Activated naive CD8-positive, alpha-beta T cell treated with anti-CD3 and anti-CD28 coated beads, Interleukin-2, amount 10 ng/mL, durations not matched to agents 7 days and 5 days (primary cell): ENCODE data around the gene MC1R. TPM values are rescaled to one million over a fixed set of nuclear protein-coding genes. Genes with fewer than 3 reads are reported as not detected.
"Not testable (repeated sequence)": the region's sequence is repeated elsewhere in the genome, so short reads cannot be mapped to it uniquely, and the experiment has no call there.

ENCODE experiments used
- ATAC-seq: fragments of 150-1000 bp; cut with Tn5 transposase; one replicate; pipeline ENCODE4 v1.10.0; 2021; ENCODE audit warnings: low read depth, moderate library complexity
- POLR2A ChIA-PET: fragments of 350-600 bp; sonication (Branson Sonifier 250); formaldehyde crosslinking; loops from one replicate; lab custom pipeline; 2021; ENCODE audit warnings: antibody characterized with exemption; lab: Charles Lee
- DNase-seq: peaks from one replicate; pipeline ENCODE4 v3.0.0; 2021
- H3K27ac Mint-ChIP-seq: one replicate; pipeline ENCODE4 v1.8.0; 2022; ENCODE audit warnings: mild to moderate bottlenecking, mixed read lengths
- H3K27me3 Mint-ChIP-seq: one replicate; pipeline ENCODE4 v1.8.0; 2022; ENCODE audit warnings: mild to moderate bottlenecking, moderate library complexity, mixed read lengths
- H3K36me3 Mint-ChIP-seq: one replicate; pipeline ENCODE4 v1.8.0; 2021; ENCODE audit warnings: mild to moderate bottlenecking, mixed read lengths
- H3K4me1 Mint-ChIP-seq: one replicate; pipeline ENCODE4 v1.8.0; 2021; ENCODE audit warnings: mixed read lengths
- H3K4me3 Mint-ChIP-seq: one replicate; pipeline ENCODE4 v1.8.0; 2022; ENCODE audit warnings: mild to moderate bottlenecking, moderate library complexity, mixed read lengths
- H3K9me3 Mint-ChIP-seq: one replicate; pipeline ENCODE4 v1.8.0; 2021; ENCODE audit warnings: mixed read lengths
- total RNA-seq, 2 experiments: library from RNA; stranded (reverse); gene quantifications; one replicate each; pipeline ENCODE4 v1.2.3, GENCODE V29; 2021

MC1R gene
- total RNA-seq, 2 experiments from 2014 or later: 5.8 to 7.4 TPM

DNA sequence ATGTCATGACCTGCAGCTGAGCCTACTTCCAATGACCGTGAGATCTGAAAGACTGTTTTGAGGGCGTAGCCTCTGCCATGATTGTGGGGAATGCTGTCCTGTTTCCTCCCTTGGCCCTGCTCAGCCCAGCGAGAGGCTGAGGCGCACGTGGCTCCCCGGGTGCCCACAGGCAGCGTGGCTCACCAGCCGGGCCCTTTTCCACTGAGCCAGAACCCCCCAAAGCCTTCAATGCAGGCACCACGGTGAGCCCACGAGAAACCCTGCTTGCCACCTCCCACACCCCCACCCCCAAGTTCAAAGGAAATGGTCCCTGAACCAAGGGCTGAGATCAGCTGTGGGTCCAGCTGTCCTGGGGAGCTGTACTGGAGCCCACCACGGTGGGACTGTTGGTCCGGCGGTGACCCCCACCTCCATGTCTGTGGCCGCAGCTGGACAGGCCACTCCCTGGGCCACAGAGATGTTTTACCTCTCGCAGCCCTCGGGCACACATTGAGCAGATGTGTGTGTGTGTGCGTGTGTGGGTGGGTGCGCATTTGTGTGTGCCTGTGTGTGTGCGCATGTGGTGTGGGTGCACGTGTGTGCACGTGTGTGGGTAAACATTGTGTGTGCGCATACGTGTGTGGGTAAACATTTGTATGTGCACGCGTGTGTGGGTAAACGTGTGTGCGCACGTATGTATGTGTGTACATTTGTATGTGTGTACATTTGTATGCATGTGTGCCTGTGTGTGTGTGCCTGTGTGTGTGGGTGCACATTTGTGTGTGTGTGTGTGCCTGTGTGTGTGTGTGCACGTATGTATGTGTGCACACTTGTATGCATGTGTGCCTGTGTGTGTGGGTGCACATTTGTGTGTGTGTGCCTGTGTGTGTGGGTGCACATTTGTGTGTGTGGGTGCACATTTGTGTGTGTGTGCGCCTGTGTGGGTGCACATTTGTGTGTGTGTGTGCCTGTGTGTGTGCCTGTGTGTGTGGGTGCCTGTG is 5.0 kb upstream of the MC1R start:
- Mint-ChIP-seq H3K4me1 (peaks cover 14% of the 10 kb centered on the region), H3K27ac (no peak overlapping the region), H3K4me3 (no peak overlapping the region), H3K36me3 (peaks cover 12% of the 10 kb centered on the region), H3K27me3 (peaks cover 8% of the 10 kb centered on the region), H3K9me3 (no peaks in the 10 kb centered on the region)
- DNase-seq: no peak
- no peak for ATAC-seq
- POLR2A ChIA-PET: no interaction called here

DNA sequence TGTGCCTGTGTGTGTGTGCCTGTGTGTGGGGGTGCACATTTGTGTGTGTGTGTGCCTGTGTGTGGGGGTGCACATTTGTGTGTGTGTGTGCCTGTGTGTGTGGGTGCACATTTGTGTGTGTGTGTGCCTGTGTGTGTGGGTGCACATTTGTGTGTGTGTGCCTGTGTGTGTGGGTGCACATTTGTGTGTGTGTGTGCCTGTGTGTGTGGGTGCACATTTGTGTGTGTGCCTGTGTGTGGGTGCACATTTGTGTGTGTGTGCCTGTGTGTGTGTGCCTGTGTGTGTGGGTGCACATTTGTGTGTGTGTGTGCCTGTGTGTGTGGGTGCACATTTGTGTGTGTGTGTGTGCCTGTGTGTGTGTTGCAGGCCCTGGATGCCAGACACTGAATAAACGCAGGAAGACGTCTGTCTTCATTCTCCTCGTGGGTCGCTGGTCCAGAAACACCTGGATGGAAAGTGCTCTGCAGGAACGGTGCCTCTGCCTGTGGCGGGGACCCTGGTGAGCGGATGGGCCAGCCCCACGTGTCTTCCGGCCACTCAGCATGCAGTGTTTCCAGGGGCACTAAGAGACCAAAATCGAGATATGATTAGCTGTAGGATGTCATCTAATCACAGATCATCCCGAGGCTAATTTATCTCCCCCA is 3.9 kb upstream of the MC1R start:
- H3K36me3 Mint-ChIP-seq, ATAC-seq, POLR2A ChIA-PET, H3K9me3 Mint-ChIP-seq, H3K27ac Mint-ChIP-seq, H3K4me3 Mint-ChIP-seq, DNase-seq: not testable (repeated sequence)
- H3K27me3 Mint-ChIP-seq: peaks cover 14% of the 10 kb centered on the region
- H3K4me1 Mint-ChIP-seq: peaks cover 16% of the 10 kb centered on the region

DNA sequence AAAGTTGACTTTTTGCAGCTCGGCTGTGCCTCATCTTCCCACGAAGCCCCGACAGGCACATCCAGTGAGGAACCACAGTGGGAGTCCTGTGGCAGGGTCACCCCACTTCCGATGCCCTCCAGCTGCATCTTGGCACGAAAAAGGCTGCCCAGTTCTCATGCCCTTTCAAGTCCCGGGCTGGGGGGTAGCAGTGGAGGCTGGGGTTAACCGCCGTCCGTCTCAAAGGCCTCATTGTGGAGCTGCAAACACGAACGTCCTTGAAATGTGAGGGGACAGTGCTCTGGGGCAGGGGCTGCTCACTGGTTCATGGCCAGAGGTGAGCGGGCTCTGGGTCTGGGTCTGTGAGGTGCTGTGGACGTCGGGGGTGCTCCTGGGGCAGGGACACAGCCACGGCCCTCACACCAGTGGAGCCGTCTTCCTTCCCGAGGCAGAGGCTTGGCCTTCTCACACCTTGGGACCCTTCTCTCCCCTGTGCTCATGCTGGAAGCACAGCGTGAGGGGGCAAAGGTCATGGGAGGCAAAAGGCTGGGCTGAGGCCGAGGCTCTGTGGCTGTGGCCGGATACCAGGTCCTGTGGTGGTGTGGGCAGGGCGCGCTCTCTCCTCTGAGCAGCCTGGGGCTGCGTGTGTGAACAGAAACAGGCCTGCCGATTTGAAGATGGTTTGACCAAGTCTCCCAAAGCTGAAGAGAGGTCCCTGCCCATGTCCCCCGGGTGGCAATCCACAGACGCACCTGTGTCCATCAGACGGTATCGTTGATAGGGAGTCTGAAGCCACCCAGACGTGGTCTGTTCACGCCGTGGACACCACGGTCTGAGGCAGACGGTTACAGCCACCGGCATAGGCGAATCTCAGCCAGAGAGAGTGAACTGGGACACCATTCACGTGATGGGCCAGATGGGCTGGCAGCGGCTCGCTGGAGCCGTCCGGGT is 3.1 kb upstream of the MC1R start:
- no peak for ATAC-seq
- peaks cover 22% of the 10 kb centered on the region for H3K27me3 Mint-ChIP-seq
- DNase-seq: no peak
- H3K27ac Mint-ChIP-seq: no peak overlapping the region
- peaks cover 18% of the 10 kb centered on the region for H3K4me1 Mint-ChIP-seq
- no peaks in the 10 kb centered on the region for H3K9me3 Mint-ChIP-seq
- H3K4me3 Mint-ChIP-seq: no peak overlapping the region
- peaks cover 8% of the 10 kb centered on the region for H3K36me3 Mint-ChIP-seq
- POLR2A ChIA-PET: interaction anchor here (0.6 kb wide), 1 partner anchor 42 kb away, joined by 4 read pairs; the partner anchor contains the start of gene TCF25

DNA sequence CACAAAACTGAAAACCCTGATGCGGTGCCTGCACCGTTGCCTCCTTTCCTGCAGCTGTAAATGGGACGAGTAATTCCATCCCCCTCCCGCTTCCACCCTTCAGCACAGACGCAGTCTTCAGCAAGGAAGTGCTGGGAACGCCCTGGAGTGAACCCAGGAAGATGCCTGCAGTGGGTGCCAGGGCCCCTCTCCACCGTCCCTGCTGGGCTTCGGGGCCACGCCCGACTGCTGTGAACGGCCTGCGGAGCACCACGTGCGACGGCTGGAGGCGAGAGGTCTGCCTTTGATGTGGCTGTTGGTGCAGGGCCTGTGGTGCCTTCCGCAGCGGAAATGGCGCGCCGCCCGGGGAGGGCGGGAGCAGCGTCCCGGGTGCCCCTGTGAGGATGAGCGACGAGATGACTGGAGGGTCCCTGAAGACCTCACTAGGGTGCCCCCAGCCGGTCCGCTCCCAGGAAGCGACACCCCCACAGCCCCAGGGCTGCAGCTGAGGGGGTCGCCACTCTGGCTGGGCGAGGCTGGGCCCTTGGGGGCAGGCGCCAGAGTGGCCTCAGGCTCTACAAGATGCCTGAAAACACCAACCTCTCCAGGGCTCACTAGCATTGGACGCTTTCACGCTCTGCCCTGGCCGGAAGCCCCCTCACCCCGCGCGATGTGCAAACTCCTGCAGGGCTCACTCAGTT is 749 bp upstream of the MC1R start:
- peaks cover 34% of the 10 kb centered on the region for H3K27me3 Mint-ChIP-seq
- DNase-seq (peak; percentile 91), ATAC-seq (peak; percentile 73)
- H3K4me3 Mint-ChIP-seq: peak overlapping the region; percentile 69
- peaks cover 34% of the 10 kb centered on the region for H3K4me1 Mint-ChIP-seq
- POLR2A ChIA-PET: interaction anchor here (1.2 to 1.3 kb wide), 2 partner anchors 44 to 45 kb away, joined by 4 to 15 read pairs; partner anchors contain the start of gene TCF25
- H3K9me3 Mint-ChIP-seq: no peaks in the 10 kb centered on the region
- H3K27ac Mint-ChIP-seq: peak overlapping the region; percentile 76
- peaks cover 4% of the 10 kb centered on the region for H3K36me3 Mint-ChIP-seq

DNA sequence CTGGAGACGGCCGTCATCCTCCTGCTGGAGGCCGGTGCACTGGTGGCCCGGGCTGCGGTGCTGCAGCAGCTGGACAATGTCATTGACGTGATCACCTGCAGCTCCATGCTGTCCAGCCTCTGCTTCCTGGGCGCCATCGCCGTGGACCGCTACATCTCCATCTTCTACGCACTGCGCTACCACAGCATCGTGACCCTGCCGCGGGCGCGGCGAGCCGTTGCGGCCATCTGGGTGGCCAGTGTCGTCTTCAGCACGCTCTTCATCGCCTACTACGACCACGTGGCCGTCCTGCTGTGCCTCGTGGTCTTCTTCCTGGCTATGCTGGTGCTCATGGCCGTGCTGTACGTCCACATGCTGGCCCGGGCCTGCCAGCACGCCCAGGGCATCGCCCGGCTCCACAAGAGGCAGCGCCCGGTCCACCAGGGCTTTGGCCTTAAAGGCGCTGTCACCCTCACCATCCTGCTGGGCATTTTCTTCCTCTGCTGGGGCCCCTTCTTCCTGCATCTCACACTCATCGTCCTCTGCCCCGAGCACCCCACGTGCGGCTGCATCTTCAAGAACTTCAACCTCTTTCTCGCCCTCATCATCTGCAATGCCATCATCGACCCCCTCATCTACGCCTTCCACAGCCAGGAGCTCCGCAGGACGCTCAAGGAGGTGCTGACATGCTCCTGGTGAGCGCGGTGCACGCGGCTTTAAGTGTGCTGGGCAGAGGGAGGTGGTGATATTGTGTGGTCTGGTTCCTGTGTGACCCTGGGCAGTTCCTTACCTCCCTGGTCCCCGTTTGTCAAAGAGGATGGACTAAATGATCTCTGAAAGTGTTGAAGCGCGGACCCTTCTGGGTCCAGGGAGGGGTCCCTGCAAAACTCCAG is 1.1 kb downstream of the MC1R start:
- H3K9me3 Mint-ChIP-seq: no peaks in the 10 kb centered on the region
- no peak overlapping the region for H3K4me3 Mint-ChIP-seq
- H3K36me3 Mint-ChIP-seq: no peaks in the 10 kb centered on the region
- H3K27me3 Mint-ChIP-seq: peaks cover 38% of the 10 kb centered on the region
- POLR2A ChIA-PET: interaction anchor here (1.3 kb wide), 1 partner anchor 52 kb away, joined by 4 read pairs; no protein-coding TSS in a partner anchor
- DNase-seq: no peak
- H3K27ac Mint-ChIP-seq: no peak overlapping the region
- no peak for ATAC-seq
- H3K4me1 Mint-ChIP-seq: peaks cover 31% of the 10 kb centered on the region

DNA sequence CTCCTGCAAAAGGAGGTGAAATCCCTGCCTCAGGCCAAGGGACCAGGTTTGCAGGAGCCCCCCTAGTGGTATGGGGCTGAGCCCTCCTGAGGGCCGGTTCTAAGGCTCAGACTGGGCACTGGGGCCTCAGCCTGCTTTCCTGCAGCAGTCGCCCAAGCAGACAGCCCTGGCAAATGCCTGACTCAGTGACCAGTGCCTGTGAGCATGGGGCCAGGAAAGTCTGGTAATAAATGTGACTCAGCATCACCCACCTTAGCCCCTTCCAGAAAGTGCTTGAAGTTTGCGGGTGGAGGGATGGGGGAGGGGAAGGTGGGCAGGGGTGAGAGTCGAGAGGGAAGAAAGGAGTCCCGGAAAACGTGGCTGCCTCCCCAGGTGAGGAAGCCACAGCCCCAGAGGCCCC is 2.1 kb downstream of the MC1R start:
- peaks cover 33% of the 10 kb centered on the region for H3K4me1 Mint-ChIP-seq

DNA sequence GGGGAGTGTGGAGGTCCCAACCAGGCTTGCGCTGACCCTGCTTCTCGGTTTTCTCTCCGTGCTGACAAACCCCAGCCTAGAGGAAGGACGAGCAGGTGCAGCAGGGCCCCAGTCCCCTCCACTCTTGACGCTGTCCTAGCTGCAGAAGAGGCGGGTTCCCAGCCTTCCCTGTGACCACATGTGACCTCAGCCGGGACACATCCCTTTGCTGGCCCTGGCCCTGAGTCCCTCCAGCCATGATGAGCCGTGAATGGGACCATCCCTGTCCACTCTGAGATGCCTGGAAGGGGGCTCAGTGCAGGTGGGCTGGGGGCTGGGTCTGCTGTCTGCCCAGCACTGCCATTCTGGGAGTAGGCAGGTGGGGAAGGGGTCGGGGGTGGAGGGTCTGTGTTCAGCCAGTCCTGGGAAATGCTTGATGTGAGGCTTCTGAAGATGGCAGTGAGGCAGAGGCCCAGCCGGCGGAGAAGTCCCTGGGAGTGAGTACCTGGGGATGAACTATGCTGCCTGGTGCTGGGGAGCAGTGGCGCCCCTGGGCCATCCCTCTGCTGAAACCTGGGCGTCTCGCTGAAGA is 2.6 kb downstream of the MC1R start:
- peaks cover 33% of the 10 kb centered on the region for H3K4me1 Mint-ChIP-seq
- no peaks in the 10 kb centered on the region for H3K9me3 Mint-ChIP-seq
- peak overlapping the region; percentile 57 for H3K4me3 Mint-ChIP-seq
- no peak overlapping the region for H3K27ac Mint-ChIP-seq
- ATAC-seq (no peak), DNase-seq (no peak)
- H3K27me3 Mint-ChIP-seq: peaks cover 41% of the 10 kb centered on the region
- H3K36me3 Mint-ChIP-seq: no peaks in the 10 kb centered on the region
- POLR2A ChIA-PET: interaction anchor here (1.0 to 2.0 kb wide), 2 partner anchors 28 to 48 kb away, joined by 3 to 6 read pairs; partner anchors contain the start of gene TCF25

More for the DNA sequence above, 2.1 kb downstream of the MC1R start:
- no peaks in the 10 kb centered on the region for H3K9me3 Mint-ChIP-seq
- DNase-seq: no peak
- peaks cover 43% of the 10 kb centered on the region for H3K27me3 Mint-ChIP-seq
- H3K36me3 Mint-ChIP-seq: no peaks in the 10 kb centered on the region
- ATAC-seq: no peak
- POLR2A ChIA-PET: no interaction called here
- no peak overlapping the region for H3K27ac Mint-ChIP-seq
- H3K4me3 Mint-ChIP-seq: peak overlapping the region; percentile 20

DNA sequence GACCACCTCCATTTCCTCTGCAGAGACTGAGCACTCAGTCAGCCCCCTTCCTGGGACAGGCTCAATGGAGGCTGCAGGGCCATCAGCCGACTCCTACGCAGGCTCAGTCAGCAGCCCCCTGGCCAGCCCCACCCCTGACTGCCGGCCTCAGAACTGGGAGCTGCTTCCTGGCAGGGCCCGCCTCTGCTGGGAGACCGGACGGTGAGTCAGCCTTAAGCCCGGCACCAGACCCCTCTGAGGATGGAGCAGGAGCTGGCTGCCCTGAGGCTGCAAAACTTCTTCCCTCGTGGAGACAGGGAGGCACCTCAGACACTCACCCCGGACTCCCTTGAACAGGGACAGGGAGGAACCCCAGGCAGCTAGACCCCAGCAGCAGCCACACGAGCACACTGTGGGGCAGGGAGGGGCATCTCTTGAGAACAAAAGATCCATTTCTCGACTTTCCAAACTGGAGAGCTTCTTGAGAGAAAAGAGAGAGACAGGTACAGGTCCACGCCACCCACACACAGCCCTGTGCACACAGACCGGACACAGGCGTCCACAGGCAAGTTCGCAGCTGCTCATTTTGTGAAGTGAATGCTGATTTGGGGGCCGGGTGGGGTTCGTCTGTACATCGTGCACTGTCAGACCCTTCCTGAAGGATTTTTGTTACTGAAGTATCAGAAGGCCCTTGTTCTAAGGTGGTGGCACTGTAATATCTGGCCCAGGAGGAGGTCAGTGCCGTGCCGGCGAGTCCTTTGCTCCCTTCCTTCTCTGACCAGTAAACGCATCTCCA is 3.2 kb downstream of the MC1R start:
- peaks cover 42% of the 10 kb centered on the region for H3K27me3 Mint-ChIP-seq
- no peaks in the 10 kb centered on the region for H3K9me3 Mint-ChIP-seq
- POLR2A ChIA-PET: interaction anchor here (1.0 to 2.0 kb wide), 2 partner anchors 28 to 49 kb away, joined by 3 to 6 read pairs; partner anchors contain the start of gene TCF25

DNA sequence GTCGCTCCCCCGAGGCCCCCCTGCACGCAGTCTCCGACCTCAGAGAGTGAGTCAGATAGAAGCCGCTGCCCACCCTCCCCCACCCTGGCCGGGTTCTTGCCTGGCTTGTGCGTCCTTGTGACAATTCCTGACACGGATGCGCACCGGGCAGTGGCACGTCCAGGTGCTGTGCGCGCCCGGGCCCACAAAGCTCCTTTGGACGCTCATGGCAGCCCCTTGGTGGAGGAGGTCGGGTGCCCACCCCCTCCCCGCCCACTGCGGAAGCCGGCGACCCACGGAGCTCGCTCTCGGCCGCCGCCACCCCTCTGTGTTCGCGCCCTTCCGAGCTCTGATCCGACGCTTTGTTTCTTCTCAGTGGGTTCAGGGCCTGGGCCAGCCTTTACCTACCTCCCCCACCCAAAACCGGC is 3.8 kb downstream of the MC1R start:
- H3K36me3 Mint-ChIP-seq: no peaks in the 10 kb centered on the region
- peaks cover 46% of the 10 kb centered on the region for H3K27me3 Mint-ChIP-seq
- peak overlapping the region; percentile 56 for H3K27ac Mint-ChIP-seq
- ATAC-seq (no peak), DNase-seq (peak; percentile 56)
- peak overlapping the region; percentile 65 for H3K4me3 Mint-ChIP-seq
- POLR2A ChIA-PET: interaction anchor here (1.9 to 2.0 kb wide), 2 partner anchors 49 to 87 kb away, joined by 6 read pairs; partner anchors contain the start of gene TCF25
- H3K9me3 Mint-ChIP-seq: no peaks in the 10 kb centered on the region
- peaks cover 30% of the 10 kb centered on the region for H3K4me1 Mint-ChIP-seq

More for the DNA sequence above, 3.2 kb downstream of the MC1R start:
- H3K27ac Mint-ChIP-seq: no peak overlapping the region
- no peaks in the 10 kb centered on the region for H3K36me3 Mint-ChIP-seq
- ATAC-seq (no peak), DNase-seq (peak; percentile 57)
- peaks cover 33% of the 10 kb centered on the region for H3K4me1 Mint-ChIP-seq
- peak overlapping the region; percentile 57 for H3K4me3 Mint-ChIP-seq

DNA sequence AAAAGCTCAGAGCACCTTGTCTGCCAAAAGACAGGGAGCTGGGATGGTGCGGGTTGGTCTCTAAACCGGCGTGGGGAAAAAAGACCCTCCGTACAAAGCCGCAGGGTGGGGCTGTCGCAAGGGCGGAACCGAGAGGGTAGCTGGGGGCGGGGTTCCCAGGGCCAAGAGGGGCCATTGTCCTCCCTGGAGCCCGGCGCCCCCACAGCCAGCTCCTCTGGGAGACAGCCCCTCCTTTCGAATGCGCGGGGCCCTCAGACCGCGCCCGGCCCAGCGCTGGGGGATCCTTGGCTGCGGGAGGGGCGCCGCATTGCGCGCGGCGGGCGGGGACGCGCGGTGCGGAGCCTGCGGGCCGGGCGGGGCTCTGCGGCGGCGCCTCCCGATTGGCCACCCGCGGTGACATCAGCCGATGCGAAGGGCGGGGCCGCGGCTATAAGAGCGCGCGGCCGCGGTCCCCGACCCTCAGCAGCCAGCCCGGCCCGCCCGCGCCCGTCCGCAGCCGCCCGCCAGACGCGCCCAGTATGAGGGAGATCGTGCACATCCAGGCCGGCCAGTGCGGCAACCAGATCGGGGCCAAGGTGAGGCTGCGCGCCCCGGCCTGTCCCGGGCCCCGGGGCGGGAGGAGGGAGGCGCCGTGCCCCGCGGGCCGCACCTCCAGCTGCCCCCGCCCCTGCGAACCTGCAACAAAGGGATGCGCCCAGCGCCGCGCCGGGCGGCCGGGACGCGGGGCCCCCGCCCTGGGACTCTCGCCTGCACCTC is 4.4 kb downstream of the MC1R start, which contains the start of gene TUBB3:
TUBB3 (plus strand) TSS at position 459 of the 756 bp plus-strand sequence; CDS start at position 519, 60 bp downstream.
- H3K4me1 Mint-ChIP-seq: peaks cover 25% of the 10 kb centered on the region
- ATAC-seq (peak; percentile 37), DNase-seq (peak; percentile 74)
- peak within 1 kb of the TSS; percentile 56 for H3K27ac Mint-ChIP-seq
- peak within 1 kb of the TSS; percentile 65 for H3K4me3 Mint-ChIP-seq
- H3K27me3 Mint-ChIP-seq: peaks cover 50% of the 10 kb centered on the region
- H3K9me3 Mint-ChIP-seq: no peaks in the 10 kb centered on the region
- POLR2A ChIA-PET: interaction anchor here (0.6 to 2.0 kb wide), 5 partner anchors 11 to 269 kb away, joined by 3 to 6 read pairs (median 4); partner anchors contain the start of gene TCF25
- H3K36me3 Mint-ChIP-seq: no peaks in the 10 kb centered on the region
